ENCODE measurements around the gene TESK2. TPM values are rescaled to one million over a fixed set of nuclear protein-coding genes. Genes with fewer than 3 reads are reported as not detected.

TESK2 gene
- total RNA-seq, 2 experiments from 2014 or later: 4.9 to 6.6 TPM

- intact Hi-C loops (cut with micrococcal nuclease; ENCODE audit: unreplicated experiment): no loop called here
- POLR2A ChIA-PET: interaction anchor here (0.6 to 2.6 kb wide), 3 partner anchors 16 to 223 kb away, joined by 3 to 7 read pairs (median 3); partner anchors contain the start of genes MUTYH and TOE1
- CTCF ChIA-PET (ENCODE audit: unreplicated experiment): interaction anchor here (0.6 to 0.9 kb wide), 3 partner anchors 10 to 136 kb away, joined by 3 to 5 read pairs (median 3); no protein-coding TSS in a partner anchor
- no peaks in the 10 kb centered on the region for H3K9me2 ChIP-seq (ENCODE audit: insufficient read depth, low read length)
- H3K27ac ChIP-seq (ENCODE audit: low read depth, low read length, poor library complexity, severe bottlenecking): no peak overlapping the region
- BruUV-seq (replicated peaks): no TSS peak
- H4K20me1 ChIP-seq (ENCODE audit: insufficient read depth, low read length): no peaks in the 10 kb centered on the region
- peak overlapping the region; percentile 12; the same call in 1 of the 2 replicates for H3K4me2 ChIP-seq (ENCODE audit: low read length)
- no peaks in the 10 kb centered on the region for H3K9me3 ChIP-seq (ENCODE audit: low read length)
- no peak overlapping the region for H3K4me3 ChIP-seq (ENCODE audit: low read depth, low read length, poor library complexity, severe bottlenecking)
- DNase-seq (ENCODE audit: low spot score): no peak
- peaks cover 15% of the 10 kb centered on the region for H3K4me1 ChIP-seq (ENCODE audit: insufficient read depth, low read length, poor library complexity, severe bottlenecking)
- peak overlapping the region; percentile 25; the same call in 1 of the 2 replicates for H2AFZ ChIP-seq (ENCODE audit: low read length)
- no peaks in the 10 kb centered on the region for H3K36me3 ChIP-seq (ENCODE audit: insufficient read depth, low read length)
- TF ChIP-seq EZH2phosphoT487 (IDR thresholded peaks at IDR 0.05; ENCODE audit: borderline replicate concordance, low read depth, low read length) (no peak), CTCF (conservative IDR thresholded peaks at IDR 0.05; ENCODE audit: low read length) (no peak)
- no peaks in the 10 kb centered on the region for H3K79me2 ChIP-seq (ENCODE audit: insufficient read depth, low read depth, low read length)
Observed at GRCh38 chr1:45356186-45356585, 134.8 kb downstream of the TESK2 start.

- Histone ChIP-seq H3K4me1 (ENCODE audit: insufficient read depth, low read length, poor library complexity, severe bottlenecking) (peaks cover 15% of the 10 kb centered on the region), H4K20me1 (ENCODE audit: insufficient read depth, low read length) (no peaks in the 10 kb centered on the region), H3K4me3 (ENCODE audit: low read depth, low read length, poor library complexity, severe bottlenecking) (no peak overlapping the region), H3K9me3 (ENCODE audit: low read length) (no peaks in the 10 kb centered on the region), H2AFZ (ENCODE audit: low read length) (peak overlapping the region; percentile 25; the same call in 1 of the 2 replicates), H3K36me3 (ENCODE audit: insufficient read depth, low read length) (no peaks in the 10 kb centered on the region), H3K4me2 (ENCODE audit: low read length) (peak overlapping the region; percentile 12; the same call in 1 of the 2 replicates), H3K79me2 (ENCODE audit: insufficient read depth, low read depth, low read length) (no peaks in the 10 kb centered on the region), H3K9me2 (ENCODE audit: insufficient read depth, low read length) (no peaks in the 10 kb centered on the region), H3K27ac (ENCODE audit: low read depth, low read length, poor library complexity, severe bottlenecking) (no peak overlapping the region)
- ChIA-PET CTCF (ENCODE audit: unreplicated experiment) (no interaction called here), POLR2A (interaction anchor here (0.5 to 2.6 kb wide), 5 partner anchors 15 to 475 kb away, joined by 3 to 7 read pairs (median 4); partner anchors contain the start of genes MUTYH, TESK2 and TOE1)
- no peak for TF ChIP-seq EZH2phosphoT487 (IDR thresholded peaks at IDR 0.05; ENCODE audit: borderline replicate concordance, low read depth, low read length)
- TF ChIP-seq CTCF (conservative IDR thresholded peaks at IDR 0.05; ENCODE audit: low read length): no peak
- intact Hi-C loops (cut with micrococcal nuclease; ENCODE audit: unreplicated experiment): no loop called here
- no TSS peak for BruUV-seq (replicated peaks)
- no peak for DNase-seq (ENCODE audit: low spot score)
Observed at GRCh38 chr1:45355683-45356082, 135.3 kb downstream of the TESK2 start.

- POLR2A ChIA-PET: interaction anchor here (0.5 to 2.6 kb wide), 4 partner anchors 15 to 475 kb away, joined by 4 to 7 read pairs (median 4); partner anchors contain the start of genes MUTYH, TESK2 and TOE1
- Histone ChIP-seq H2AFZ (ENCODE audit: low read length) (no peak overlapping the region), H3K9me3 (ENCODE audit: low read length) (no peaks in the 10 kb centered on the region), H3K9me2 (ENCODE audit: insufficient read depth, low read length) (no peaks in the 10 kb centered on the region), H3K4me2 (ENCODE audit: low read length) (no peak overlapping the region), H4K20me1 (ENCODE audit: insufficient read depth, low read length) (no peaks in the 10 kb centered on the region), H3K4me1 (ENCODE audit: insufficient read depth, low read length, poor library complexity, severe bottlenecking) (peaks cover 12% of the 10 kb centered on the region), H3K4me3 (ENCODE audit: low read depth, low read length, poor library complexity, severe bottlenecking) (no peak overlapping the region), H3K36me3 (ENCODE audit: insufficient read depth, low read length) (no peaks in the 10 kb centered on the region), H3K27ac (ENCODE audit: low read depth, low read length, poor library complexity, severe bottlenecking) (no peak overlapping the region), H3K79me2 (ENCODE audit: insufficient read depth, low read depth, low read length) (no peaks in the 10 kb centered on the region)
- CTCF ChIA-PET (ENCODE audit: unreplicated experiment): no interaction called here
- DNase-seq (ENCODE audit: low spot score): no peak
- TF ChIP-seq EZH2phosphoT487 (IDR thresholded peaks at IDR 0.05; ENCODE audit: borderline replicate concordance, low read depth, low read length): no peak
- TF ChIP-seq CTCF (conservative IDR thresholded peaks at IDR 0.05; ENCODE audit: low read length): no peak
- no TSS peak for BruUV-seq (replicated peaks)
- intact Hi-C loops (cut with micrococcal nuclease; ENCODE audit: unreplicated experiment): no loop called here
Observed at GRCh38 chr1:45354838-45355237, 136.1 kb downstream of the TESK2 start.

Data from OCI-LY7 (cell line).